Measurements from ENCODE around the gene APPBP2.
"Not testable (repeated sequence)": the region's sequence is repeated elsewhere in the genome, so short reads cannot be mapped to it uniquely, and the experiment has no call there.

APPBP2 gene

DNA sequence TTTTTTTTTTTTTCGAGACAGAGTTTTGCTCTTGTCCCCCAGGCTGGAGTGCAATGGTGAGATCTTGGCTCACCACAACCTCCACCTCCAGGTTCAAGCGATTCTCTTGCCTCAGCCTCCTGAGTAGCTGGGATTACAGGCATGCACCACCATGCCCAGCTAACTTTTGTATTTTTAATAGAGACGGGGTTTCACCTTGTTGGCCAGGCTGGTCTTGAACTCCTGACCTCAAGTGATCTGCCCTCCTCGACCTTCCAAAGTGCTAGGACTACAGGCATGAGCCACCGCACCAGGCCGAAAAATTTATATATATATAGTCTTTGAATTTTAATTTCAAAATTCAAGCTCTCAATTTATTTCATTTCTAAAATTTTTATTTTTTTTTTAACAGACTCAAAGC lies 97.6 kb downstream of the APPBP2 start:
- DNase-seq: not testable (repeated sequence)

DNA sequence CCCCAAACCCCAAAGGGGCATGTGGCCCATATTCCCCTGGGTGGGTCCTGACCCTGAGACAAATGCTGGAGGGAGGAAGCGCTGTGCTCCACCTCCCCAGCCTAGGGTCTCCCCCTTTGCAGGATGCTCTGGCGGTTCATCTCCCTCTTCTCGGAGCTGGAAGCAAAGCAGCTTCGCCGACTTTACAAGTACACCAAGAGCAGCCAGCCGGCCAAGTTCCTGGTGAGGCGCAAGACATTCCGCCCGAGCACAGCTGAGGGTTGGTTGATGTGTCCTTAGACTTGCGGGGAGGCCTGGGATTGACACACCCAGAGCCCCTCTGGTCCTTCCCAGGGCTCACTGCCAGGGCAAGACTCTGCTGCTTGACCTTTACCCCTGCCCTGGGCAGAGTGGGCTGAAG lies 99.4 kb downstream of the APPBP2 start:
- no peak for DNase-seq

DNA sequence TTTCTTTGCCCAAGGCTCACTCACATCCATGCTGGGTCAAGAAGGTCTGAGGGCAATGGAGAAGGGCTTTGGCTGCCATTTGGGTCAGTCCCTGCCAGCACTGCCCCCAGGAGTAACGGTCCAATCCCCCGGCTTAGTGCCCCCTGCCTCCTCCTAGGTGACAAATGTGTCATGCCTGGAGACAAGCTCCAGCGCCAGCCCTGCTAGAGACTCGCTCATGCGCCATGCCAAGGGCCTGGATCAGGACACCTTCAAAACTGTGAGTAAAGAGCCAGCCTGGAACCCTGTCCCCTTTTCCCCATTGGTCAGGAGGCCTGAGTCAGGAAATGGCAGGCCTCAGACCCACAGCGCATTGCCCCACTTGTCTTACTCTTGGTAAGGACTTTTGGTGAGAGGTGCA lies 100.4 kb downstream of the APPBP2 start:
- DNase-seq: no peak

DNA sequence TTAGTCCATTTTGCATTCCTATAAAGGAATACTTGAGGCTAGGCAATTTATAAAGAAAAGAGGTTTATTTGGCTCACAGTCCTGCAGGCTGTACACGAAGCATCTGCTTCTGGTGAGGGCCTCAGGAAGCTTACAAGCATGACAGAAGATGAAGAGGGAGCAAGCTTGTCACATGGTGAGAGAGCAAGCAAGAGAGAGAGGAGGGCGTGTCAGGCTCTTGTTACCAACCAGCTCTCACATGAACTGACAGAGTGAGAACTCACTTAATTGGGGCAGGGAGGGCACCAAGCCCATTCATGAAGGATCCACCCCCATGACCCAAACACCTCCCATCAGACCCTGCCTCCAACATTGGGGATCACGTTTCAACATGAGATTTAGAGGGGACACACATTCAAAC lies 102.2 kb downstream of the APPBP2 start:
- DNase-seq: no peak

DNA sequence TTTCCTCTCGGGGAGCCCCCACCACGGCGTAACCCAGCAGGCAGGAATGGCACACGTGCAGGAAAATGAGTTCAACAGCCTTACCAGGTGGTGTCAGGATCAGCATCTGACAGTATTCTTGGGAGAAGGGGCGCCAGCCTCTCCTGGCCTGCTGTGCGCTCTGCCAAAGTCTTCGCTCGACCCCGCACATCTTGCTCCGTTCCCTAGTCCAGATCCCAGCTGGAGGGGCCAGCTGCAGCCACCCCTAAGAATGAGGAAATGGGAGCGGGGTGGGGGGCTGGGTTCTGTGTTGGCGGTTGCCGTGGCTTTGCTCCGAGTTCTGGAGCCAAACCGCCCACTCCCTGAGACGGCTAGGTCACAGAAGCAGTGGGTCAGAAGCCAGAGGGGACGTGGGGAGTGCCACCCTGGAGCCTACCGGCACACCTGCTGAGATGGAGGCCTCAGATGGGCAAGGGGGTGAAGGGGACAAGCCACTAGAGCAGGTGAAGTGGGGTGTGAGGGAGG lies 103.8 kb downstream of the APPBP2 start, which contains the start of gene CHCT1:
CHCT1 (plus strand) TSS at position 328 of the 504 bp plus-strand sequence; CDS start at position 432, 104 bp downstream.
- no peak for DNase-seq

DNA sequence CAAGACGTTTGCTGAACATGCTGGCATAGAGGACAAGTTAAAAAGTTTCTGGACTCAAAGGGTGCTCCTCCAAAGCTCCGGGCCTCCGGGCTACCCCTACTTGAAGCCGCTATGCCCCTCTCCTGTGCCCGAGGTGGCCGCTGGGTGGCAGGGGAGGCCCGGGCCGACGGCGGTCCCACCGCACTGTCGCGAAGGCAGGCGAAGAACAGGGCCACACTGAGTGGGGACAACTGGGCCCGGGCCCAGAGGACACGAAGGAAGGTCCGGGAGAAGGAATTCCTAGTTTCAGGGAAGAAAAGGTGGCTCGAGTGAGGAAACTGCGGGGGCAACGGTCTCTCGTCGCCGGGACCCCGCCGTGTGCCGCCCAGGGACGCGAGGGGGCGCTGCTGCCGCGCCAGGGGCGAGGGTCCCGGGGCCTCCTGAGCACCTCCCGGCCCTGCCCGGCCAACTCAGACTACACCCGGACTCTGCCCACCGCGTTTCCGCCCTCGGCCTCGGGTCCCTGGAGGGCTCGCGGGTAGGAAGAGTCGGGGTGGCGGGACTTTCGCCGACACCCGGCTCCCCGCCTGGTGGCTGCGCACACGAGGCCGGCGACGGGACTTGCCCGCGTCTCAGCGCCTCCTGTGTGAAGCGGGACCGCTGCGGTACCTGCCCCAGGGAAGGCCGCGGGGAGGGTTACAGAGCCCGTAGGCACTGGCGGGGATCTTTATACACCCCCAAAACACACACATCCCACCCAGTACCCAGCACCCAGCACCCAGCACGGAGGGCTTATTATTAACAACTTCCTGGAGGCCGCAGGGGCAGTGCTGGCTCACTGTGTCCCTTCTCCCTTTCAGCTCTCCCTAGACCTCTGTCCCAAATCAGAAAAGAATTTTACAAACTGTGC lies 104.5 kb downstream of the APPBP2 start:
- peak; percentile 81 for DNase-seq

DNA sequence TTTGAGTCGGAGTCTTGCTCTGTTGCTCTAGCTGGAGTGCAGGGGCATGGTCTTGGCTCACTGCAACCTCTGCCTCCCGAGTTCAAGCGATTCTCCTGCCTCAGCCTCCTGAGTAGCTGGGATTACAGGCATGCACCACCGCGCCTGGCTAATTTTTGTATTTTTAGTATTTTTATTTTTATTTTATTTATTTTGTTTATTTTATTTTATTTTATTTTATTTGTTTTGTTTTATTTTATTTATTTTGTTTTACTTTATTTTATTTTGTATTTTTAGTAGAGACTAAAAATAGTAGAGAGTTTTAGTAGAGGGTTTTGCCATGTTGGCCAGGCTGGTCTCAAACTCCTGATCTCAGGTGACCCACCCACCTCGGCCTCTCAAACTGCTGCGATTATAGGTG lies 106.2 kb downstream of the APPBP2 start:
- not testable (repeated sequence) for DNase-seq

DNA sequence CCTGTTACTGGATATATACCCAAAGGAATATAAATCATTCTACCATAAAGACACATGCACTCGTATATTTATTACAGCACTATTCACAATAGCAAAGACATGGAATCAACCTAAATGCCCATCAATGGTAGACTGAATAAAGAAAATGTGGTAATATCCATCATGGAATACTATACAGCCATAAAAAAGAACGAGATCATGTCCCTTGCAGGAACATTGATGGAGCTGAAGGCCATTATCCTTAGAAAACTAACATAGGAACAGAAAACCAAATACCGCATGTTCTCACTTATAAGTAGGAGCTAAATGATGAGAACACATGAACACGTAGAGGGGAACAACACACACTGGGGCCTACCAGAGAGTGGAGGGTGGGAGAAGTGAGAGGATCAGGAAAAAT lies 107.0 kb downstream of the APPBP2 start:
- not testable (repeated sequence) for DNase-seq

DNA sequence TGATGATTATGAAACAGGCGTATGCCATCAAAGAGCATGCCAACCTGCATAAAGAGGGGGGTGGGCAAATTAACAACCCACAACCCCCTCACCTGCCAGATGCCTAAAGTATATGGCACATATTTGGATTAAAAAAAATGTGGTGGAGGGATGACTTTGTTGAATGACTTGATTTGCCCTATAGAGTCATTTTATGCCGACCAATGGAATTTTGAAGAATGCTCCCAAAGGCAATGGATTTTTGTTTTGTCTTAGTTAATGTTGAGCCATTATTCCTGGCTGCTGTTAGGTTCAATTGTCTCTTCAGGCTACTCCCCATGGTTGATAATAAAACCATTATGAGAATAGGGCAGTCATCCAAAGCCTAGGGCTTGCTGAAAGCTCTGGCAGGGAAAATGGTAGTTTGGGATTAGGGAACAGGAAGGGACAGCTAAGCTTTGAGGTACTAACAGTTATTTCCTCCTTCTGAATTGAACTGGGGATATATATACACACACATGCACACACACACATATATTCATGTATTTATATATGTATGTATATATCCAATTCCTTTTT lies 109.6 kb downstream of the APPBP2 start:
- DNase-seq: no peak

DNA sequence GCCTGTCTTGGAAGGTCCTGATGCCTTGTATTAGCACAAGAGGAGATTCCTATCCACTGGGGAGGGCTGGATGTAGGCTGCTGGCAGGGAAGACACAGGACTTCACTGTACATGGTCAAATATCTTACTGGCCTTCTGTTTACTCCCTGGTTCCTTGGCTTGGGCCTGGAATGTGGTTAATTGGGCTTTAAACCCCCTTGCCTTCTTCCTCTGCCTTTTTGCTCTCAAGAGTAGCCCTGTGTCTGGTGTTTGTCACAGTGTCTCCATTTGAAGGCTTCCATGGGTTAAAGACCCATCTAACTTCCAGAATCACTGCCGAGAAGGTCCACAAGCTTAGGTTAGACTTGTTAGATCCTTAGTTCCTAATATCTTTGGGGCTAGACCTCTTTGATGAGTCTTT lies 110.9 kb downstream of the APPBP2 start:
- no peak for DNase-seq

DNA sequence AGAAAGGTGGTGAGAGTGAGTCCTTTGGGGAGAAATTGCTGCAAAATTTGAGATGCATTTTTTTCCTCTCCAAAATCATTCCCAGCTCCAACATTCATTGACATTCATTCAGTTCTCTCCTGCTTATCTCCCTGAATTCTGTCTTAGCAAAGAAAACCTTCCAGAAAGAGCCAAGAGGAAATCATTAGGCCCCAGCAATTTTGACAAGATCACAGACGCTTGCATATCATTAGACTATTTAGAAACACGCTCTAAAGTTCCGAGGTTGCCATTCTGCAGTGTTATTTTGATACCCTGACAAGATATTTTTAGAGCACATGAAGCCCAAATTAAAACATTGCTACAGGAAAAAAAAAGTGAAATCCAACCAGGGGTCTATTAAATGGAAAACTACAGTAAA lies 113.3 kb downstream of the APPBP2 start:
- DNase-seq: no peak

DNA sequence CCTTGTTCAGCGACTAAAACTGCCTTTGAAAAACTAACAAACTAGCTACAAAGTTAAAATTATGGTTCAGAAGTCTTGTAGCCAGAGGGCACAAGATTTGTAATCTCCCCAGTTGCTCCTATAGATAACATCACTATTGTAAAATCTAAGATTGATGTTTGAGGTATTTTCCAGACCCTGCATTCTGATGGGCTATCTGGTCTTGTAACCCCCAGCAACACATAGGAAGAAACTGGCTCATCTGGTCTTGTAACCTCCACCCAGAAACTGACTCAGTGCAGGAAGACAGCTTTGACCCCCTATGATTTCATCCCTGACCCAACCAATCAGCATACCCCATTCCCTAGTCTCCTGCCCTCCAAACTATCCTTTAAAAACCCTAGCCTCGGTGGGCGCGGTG lies 116.0 kb downstream of the APPBP2 start:
- DNase-seq: no peak

DNA sequence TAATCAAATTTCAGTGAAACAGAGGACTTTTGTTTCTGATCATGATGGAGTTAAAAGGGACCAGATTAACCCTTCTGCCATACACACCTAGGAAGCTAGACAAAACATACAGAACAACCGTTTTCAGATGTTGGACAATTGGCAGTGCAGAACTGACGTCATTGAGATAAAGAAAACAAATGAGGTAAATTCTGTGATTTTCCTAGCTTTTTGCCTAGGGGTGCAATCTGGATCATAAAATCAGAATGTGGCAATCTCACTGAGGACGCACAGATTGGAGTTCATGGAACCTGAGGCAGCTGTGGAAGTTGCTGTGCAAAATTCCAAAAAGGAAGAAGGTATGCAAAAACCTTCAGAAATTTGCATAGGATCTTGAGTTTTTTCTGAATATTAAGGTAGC lies 119.2 kb downstream of the APPBP2 start:
- DNase-seq: no peak

DNA sequence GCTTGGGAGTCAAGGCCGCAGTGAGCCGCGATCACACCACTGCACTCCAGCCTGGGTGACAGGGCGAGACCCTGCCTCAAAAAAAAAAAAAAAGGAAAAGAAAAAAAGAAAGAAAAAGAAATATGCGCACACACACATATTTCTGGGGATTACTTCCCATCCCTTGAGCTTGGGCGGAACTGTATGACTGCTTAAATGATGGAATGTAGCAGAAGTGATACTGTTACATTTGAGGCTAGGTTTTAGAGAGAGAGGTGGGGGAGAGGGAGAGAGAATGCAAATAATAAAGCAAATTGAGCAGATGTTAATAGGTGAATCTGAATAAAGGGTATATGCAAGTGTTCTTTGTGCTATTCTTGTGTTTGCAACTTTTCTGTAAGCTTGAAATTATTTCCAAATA lies 122.1 kb downstream of the APPBP2 start:
- no peak for DNase-seq

DNA sequence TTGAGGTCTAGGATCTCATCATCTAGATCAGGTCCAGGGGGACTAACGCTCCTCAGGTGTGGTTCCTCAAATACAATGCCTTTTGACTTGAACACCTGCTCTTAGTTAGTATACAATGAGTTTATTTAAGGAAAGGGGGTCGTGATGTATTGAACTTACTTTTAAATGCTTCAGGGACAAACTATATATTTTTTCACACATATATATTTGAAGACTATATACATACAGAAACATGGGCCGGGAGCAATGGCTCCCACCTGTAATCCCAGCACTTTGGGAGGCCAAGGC lies 122.6 kb downstream of the APPBP2 start:
- DNase-seq: no peak

DNA sequence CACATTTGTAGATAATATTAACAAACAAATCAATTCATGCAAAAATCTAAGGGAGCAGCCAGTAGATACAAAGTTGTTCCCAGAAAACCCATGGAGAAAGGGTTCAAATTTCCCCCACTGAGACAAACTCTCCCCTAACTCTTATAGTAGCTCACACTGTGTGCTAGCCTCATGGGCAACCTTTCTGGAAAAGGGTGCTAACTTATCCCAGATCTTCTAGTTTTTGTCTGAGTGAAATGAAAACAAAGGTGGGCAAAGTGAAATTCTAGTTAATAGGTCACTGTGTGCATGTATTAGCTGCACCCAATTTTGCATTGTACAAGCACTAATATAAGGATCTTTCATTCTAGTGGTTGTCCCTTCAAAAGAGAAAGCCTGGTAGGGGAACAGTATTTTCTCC lies 124.2 kb downstream of the APPBP2 start:
- no peak for DNase-seq

DNA sequence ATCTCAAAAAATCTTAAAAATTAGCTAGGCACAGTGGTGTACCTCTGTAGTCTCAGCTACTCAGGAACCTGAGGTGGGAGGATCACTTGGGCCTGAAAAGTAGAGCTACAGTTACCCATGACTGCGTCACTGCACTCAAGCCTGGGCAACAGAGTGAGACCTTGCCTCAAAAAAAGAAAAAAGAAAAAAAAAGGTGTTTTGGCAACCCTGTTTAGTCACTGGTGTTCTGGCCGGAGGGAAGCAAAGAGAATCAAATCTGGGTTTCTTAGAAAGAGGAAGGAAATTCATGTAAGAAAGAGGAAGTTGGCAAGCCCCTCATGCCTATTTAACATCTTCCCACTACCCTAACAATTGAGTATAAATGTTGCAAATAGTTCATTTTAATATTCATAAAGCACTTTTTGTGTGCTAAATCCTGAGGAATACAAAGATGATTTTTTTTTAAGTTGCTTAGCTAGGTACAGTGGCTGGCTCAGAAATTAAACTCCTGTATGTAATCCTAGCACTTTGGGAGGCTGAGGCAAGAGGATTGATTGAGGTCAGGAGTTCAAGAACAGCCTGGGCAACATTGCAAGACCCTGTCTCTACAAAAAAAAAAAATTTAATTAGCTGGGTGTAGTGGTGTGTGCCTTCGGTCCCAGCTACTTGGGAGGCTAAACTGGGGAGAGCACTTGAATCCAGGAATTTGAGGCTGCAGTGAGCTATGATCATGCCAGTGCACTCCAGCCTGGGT lies 127.6 kb downstream of the APPBP2 start:
- no peak for DNase-seq

DNA sequence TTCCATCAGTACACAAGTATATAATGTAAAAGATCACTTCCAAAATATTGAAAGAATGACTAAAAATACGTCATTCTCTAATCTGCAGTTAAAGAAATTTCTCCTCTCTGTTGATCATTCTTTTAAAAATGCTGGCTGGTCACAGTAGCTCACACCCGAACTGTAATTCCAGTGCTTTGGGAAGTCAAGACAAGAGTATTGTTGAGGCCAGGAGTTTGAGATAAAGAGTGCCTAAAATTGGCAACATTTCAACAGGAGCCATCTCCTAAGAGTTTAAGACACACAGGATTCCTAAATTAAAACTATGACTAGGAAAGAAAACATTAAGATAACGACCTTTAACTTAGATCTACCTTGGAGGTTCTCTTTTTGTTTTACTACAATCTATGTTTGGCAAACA lies 129.6 kb downstream of the APPBP2 start:
- no peak for DNase-seq

DNA sequence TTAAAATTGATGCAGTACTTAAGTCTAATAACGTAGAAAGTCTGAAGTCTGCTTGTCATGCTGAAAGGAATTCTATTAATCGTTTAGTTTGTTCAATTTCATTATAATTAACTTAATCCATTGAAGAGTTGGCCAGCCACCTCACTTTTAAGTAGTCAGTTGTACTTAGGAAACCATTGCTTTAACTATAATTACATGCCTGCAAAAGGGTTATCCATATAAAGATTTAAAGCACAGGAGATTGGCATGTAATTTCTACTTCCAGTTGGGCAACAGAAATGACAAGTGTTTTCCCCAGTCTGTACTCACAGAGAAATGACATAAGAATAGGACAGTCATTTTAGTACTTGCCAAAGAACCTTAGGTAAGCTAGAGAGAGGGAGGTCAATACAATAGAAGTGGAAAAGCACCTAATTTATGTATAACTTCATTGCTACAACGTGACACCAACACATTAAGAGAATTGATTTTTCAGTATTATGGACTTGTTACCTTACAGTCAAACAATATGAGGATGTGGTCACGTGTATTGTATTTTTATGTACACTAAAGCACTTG lies 130.5 kb downstream of the APPBP2 start:
- no peak for DNase-seq

DNA sequence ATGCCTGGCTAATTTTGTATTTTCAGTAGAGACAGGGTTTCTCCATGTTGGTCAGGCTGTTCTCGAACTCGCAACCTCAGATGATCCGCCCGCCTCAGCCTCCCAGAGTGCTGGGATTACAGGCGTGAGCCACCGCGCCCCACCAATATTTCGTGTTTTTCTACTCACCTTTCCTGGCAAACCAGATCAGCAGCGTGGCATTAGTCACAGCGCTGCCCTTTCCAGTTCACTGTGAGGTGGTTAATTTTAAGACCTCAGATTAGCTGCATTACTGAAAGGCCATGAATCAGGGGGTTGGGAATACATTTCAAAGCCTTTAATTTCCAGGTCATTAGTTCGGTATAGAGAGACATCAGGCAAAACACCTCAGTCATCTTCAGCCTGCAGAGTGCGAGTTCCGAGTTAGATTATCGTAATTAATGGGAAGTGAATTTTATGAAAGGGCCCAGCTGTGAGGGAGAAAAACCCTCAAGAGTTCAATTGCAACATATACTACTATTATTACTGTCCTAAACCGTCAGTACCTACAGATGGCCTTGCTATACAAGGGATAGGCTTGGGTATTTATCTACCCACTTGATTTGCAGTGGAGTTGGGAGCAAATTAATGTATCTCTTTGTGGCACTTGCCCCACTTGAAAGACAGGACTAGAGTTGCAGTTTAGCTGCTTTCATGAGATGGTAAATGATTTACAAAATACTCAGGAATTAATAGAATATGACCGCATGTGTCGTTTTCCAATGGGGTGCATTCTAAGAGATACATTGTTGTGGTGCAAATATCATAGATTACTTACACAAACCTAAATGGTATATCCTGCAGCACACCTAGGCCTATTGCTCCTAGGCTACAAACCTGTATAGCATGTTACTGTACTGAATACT lies 132.0 kb downstream of the APPBP2 start:
- no peak for DNase-seq

Data from stimulated activated CD4-positive, alpha-beta T cell treated with anti-CD3 and anti-CD28 coated beads, Interleukin-1b, Interleukin-23, amount 100 ng/mL, for 48 hours (primary cell).